GM21529 (cell line): ENCODE measurements around the gene ZNF512B.
"Not testable (repeated sequence)": the region's sequence is repeated elsewhere in the genome, so short reads cannot be mapped to it uniquely, and the experiment has no call there.

ENCODE experiments used
- ATAC-seq: cut with Tn5 transposase; IDR thresholded peaks from one replicate; pipeline ENCODE4 v1.9.1; 2021; ENCODE audit not compliant: unreplicated experiment

ZNF512B gene

DNA sequence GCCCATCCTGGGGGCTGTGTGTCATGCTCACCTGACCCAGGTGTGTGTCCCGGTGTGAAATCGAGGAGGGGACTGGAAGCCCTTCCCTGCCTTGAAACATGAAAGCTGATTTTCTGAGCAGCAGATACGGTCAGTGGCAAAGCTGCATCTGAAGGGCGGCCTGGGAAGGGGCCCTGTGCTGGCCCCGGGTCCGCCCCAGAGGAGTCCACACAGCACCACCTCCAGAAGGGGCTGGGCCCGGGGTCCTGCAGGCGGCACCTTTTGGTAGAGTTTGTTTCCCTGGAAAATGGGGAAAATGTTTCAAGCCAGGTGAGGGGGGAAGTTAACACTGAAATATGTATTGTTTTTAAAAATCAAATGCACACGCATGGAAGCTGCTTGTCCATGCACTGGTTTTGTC lies 34.3 kb downstream of the ZNF512B start:
- no peak for ATAC-seq

DNA sequence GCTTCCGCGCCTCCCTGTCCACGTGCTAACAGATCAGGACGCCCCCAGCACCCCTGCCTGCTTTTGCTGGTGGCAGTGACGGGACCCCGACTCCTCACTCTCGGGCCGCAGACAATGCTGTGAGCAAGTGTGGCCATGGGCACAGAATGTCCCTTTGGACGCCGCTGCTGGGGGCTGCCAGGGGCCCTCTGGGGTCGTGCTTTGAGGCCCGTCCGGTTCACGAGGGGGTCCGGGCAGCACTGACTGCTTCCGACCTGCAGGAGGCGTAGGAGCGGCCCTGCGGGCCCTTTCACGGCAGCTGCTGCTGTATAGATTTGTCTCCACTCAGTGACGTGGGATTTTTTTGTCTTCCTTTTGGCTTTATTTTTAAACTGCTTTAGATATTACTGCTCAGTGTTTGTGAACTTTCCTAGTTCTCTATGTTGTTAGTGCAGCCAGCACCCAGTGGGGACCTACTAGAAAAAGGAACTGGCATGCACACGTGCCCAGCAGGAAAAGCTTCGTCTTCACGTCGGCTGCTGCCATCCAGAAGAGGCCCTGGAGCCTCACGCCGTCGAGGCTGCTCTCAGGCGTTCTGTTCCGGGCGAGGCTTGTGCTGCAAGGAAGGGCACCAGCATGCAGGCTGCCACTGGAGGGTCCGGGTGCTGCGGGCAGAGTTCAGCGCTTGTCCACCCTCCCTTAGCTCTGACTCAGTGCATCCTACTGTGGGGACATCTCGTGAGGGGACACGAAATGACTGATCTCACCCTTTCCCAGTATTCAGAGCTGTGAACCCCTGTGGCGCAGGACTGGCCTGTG lies 35.3 kb downstream of the ZNF512B start:
- ATAC-seq: no peak

DNA sequence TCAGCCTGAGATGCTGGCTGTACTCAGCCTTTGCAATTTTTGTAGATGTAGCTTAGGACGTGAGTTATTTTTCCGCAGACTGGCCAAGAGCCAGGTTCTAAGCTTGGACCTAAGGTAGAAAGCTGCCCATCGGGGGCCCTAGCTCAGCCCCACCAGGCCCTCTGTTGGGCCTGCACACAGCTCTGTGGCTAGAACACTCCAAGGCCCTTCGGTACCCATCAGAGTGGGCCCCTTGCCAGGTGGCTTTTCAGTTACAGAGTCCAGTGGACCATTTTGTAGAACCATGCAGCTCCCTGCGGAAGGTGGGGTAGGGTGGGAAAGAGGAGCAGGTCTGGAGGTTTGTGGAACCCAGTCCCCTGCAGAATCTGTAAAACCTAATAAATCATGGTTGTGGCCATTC lies 36.1 kb downstream of the ZNF512B start:
- ATAC-seq: no peak

DNA sequence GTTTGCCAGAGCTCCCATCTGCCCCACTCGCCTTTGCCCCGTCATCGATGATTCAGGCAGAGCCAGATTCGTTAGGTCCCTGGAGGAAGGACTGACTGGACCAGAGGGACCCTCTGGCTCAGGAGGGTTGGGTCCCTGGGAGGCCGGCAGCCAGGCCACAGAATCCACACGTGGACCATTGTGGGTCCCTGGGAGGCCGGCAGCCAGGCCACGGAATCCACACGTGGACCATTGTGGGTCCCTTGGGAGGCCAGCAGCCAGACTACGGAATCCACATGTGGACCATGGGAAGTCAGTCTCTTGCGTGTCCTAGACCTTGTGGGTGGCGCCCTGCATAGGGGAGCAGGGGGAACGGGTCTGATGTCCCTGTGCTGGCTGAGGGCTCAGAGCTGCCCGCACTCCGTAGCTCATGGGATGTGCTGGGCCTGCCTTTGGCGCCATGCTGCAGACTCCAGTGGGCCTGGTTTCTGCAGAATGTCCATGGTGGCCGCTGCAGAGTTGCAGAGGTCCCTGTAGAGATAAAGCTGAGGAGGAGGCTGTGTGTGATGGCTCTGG lies 37.0 kb downstream of the ZNF512B start:
- no peak for ATAC-seq

DNA sequence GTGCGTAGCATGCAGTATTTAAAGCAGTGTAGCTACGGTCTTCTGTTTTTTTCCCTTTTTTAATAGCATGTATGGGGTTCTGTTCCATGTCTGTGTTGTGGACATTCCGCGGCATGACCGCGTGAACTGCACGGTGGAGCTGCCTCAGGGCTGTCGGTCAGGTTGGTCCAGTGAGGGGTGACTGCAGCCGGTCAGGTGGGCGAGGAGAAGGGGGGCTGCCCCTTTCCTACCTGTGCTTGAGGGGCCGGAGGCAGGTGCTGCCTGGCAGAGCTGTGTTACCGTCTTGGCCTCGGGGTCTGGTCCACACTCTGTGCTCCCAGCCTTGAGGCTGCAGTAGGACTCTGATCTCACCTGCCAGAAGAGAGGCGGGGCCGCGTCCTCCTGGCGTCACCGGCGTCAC lies 38.0 kb downstream of the ZNF512B start:
- ATAC-seq: no peak

DNA sequence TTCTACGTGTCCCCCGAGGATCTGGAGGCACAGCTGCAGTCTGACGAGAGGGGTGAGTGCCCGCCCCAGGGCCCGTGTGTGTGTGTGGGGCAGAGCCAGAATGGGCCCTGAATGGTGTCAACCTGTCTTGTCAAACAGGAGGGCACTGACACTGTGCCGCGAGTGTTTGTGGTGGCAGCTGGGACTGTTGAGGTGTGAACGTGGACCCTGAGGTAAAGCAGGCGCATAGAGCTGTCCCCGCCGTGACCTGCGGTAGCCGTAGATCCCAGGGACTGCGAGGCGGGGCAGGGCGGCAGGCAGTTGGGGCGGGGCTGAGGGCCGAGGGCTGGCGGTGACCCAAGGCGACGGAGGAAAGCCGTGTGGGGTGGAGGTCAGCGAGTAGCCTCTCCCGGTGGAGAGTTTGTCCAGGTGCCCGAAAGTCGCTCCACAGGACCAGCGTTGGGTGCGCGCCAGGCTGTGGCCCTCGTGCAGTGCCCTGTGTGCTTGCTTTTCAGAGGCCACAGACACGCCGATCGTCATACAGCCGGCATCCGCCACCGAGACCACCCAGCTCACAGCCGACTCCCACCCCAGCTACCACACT lies 38.7 kb downstream of the ZNF512B start:
- no peak for ATAC-seq

DNA sequence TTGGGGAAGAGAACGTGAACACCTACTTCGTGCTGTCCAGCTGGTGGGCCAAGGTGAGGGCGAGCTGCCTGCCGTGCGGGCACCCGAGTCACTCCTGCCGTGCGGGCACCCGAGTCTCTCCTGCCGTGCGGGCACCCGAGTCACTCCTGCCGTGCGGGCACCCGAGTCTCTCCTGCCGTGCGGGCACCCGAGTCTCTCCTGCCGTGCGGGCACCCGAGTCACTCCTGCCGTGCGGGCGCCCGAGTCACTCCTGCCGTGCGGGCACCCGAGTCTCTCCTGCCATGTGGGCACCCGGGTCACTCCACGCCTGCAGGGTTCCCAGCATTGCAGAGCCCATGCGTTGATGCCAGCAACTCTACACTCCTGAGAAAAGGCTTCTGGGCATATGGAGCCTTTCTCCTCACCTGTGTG lies 40.3 kb downstream of the ZNF512B start:
- ATAC-seq: not testable (repeated sequence)

DNA sequence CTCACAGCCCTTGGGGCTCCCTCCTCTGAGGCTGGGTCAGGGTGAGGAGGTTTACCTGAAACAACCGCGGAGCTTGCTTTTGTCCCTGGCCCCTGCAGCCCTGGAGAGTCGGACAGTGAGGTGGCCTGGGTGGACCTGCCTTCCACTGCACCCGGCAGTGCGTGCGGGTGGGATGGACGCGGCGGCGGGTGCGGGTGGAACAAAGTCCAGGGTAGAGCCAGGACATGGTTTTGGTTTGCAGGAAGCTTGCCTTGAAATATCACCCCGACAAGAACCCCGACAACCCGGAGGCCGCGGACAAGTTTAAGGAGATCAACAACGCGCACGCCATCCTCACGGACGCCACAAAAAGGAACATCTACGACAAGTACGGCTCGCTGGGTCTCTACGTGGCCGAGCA lies 40.7 kb downstream of the ZNF512B start:
- no peak for ATAC-seq

DNA sequence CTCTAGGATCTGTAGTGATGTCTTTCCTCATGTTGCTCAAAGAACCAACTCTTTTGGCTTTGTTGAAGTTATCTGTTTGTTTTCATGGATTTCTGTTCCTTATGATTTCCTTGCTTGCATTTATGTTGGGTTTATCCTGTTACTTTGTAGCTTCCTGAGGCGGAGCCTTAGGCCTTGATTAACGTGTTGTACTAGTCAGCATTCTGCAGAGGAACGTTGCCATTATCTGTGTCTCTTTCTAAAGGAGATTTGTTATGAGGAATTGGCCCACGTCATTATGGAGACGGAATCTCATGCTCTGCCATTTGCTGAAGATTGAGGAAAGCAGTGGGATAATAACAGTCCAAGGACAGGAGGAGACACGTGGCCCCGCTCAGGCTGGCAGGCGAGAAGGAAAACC lies 43.4 kb downstream of the ZNF512B start:
- ATAC-seq: no peak

DNA sequence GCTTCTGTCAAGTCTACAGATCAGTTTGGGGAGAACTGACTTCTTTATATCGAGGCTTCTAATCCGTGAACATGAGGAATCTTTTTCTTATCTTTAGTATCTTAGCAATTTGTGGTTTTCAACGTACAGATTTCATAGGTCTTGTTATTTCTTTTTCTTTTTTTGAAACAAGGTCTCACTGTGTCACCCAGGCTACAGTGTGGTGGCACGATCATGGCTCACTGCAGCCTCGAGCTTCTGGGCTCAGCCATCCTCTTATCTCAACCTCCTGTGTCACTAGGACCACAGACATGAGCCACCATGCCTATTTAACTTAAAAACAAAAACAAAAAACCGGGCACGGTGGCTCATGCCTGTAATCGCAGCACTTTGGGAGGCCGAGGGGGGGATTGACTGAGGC lies 45.5 kb downstream of the ZNF512B start:
- no peak for ATAC-seq

DNA sequence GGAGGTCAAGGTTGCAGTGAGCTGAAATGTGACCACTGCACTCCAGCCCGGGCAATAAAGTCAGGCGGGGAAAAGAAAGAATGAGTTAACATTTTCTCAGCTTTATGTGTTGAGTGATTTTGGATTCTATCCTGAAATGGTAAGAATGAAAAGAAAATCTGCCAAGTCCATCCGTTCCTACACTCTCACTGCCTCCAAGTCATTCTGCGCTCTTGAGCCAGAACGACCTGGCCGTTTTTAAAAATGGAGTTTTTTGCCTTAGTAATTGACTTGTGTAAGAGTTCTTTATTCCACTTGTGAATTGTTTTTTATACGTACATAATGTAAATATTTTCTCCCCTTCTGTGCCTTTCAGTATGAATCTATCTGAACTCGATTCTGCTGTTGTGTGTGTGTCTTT lies 46.1 kb downstream of the ZNF512B start:
- ATAC-seq: no peak

DNA sequence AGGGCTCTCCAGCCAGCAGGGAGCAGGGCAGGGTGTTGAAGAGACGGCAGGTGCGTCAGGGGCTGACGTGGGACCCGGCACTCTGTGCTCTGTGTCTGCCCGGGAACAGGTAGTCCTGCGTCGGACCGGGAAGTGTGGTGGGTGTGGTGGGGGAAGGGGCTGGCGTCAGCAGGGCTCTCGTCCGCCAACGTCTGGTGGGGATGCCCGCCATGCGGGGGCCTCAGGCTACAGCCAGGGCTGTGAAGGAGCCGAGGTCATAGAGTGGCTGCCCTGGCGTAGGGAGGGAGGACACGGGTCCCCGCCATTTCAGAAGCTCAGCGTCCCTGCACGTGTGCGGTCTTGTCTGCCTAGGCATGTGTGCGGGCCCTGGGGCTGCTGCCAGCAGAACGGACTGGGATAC lies 49.5 kb downstream of the ZNF512B start:
- ATAC-seq: no peak

DNA sequence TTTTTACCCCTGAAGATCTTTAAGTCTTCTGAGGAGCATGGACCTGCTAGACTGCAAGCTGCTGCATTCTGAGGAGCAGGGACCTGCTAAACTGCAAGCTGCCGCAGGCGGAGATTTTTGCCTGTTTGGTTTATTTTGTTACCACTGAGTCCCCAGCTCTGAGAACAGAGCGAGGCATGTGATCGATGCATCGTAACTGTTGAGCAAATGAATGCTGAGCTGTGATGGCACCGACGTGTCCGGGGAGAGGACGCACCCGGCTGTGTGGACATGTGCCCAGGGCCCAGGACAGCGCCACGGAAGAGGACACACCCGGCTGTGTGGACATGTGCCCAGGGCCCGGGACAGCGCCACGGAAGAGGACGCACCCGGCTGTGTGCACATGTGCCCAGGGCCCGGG lies 50.6 kb downstream of the ZNF512B start:
- no peak for ATAC-seq

DNA sequence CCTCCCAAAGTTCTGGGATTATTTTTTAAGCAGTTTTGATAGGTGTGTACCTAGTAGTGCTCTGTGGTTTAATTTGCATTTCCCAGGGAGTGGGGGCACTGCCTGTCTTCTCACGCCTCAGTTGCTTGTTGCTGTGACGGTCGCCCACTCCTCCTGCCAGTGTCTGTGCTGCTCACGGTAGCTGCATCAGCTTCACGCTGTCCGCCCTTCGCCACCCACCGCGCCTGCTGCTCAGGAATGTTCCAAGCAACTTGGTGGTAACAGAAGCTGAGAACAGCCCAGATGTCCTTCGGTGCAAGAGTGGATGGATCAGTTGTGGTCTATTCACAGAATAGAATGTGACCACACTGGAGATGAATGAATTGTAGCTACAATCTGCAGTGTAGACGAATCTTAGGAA lies 51.9 kb downstream of the ZNF512B start:
- ATAC-seq: no peak

DNA sequence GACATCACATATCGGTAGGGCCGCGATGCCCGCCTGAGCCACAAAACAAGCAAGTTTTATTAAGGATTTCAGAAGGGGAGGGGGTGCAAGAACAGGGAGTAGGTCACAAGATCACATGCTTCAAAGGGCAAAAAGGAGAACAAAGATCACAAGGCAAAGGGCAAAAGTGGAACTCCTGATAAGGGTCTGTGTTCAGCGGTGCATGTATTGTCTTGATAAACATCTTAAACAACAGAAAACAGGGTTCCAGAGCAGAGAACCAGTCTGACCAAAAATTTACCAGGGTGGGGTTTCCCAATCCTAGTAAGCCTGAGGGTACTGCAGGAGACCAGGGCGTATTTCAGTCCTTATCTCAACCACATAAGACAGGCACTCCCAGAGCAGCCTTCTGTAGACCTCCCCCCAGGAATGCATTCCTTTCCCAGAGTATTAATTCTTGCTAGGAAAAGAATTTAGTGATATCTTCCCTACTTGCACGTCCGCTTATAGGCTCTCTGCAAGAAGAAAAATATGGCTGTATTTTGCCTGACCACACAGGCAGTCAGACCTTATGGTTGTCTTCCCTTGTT lies 53.3 kb downstream of the ZNF512B start:
- ATAC-seq: not testable (repeated sequence)

DNA sequence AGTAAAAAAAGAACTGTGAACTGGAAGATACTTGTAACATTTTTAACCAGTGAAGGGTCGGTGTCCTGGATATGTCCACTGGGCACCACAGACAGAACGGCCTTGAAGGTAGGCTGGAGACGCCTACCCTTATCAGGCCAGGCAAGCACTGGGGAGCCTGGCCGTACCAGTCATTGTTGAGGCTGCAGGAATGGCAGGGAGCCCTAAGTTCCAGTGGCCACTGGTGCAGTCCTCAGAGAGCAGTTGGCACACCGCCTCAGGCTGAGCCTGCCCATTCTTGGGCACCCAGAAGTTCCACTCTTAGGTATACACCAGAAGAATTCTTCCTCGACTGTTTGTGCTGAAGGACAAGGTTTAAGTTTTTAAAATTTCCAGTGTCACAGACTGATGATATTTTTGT lies 54.3 kb downstream of the ZNF512B start:
- no peak for ATAC-seq

DNA sequence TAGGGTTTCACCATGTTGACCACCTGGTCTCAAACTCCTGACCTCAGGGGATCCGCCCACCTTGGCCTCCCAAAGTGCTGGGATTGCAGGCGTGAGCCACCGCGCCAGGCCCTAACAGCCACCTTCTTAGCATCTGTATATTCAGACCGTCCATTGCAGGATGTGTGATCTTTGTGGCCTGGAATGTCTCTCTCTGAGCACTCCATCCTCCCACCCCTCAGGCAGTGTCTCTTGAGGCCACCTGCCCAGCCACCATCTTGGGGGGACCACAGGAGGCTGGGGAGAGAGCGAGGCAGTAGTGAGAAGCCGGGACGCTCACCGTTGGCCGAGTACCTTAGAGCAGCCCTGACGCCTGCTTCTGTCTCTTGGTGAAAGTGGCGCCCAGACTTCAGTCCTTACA lies 56.0 kb downstream of the ZNF512B start:
- no peak for ATAC-seq

DNA sequence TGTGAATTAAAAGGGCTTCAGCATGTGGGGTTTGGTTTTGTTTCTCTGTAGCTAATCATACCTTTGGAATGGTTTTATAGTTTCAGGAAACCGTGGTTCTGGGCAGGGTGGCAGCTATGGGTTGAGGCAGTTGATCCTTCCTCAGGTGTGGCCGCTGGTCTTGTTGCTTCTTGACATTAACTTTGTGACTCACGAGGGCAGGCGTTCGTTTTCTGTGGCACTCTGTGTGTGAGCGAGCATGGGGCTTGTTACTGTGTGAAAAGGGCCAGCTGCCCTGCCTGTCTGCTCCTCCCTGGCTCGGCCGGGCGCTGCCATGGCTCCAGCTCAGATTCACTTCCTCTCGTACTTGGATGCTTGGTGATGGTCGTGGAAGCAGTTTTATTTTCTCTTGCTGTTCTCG lies 58.6 kb downstream of the ZNF512B start:
- no peak for ATAC-seq

DNA sequence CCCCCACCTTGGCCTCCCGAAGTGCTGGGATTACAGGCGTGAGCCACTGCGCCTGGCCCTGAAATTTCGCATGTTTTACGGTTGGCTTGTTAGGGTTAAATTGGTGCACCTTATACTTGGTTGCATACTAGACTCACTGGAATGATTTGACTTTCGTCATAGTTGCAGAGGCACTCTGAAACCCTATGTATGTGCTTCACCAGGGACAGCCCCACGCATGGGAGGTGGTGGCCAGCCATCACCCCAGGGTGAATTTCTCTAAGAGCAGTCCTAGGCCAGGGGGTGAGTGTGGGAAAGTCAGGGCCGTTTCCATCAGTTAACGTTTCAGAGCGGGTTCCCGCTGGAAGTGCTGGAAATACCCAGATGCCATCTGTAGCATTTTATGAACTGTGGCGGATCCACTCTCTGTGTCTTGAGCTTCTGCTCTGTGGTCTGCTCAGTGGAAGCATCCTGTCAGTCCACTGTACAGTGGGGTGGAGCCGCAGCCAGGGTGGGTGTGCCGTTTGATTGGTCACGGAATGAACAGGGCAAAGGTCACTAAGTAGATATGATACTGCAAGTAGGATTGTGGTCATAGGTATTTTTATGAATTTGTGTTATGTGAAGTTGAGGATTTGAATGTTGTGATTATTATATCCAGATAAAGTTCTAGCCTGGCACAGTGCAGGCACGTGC lies 61.6 kb downstream of the ZNF512B start:
- no peak for ATAC-seq
